Measurements from ENCODE around the gene MMP7. TPM values are rescaled to one million over a fixed set of nuclear protein-coding genes. Genes with fewer than 3 reads are reported as not detected.

Gene MMP7
- polyA plus RNA-seq, 3 donors, result 26.3 to 38.4 (median 28.6) TPM

DNA sequence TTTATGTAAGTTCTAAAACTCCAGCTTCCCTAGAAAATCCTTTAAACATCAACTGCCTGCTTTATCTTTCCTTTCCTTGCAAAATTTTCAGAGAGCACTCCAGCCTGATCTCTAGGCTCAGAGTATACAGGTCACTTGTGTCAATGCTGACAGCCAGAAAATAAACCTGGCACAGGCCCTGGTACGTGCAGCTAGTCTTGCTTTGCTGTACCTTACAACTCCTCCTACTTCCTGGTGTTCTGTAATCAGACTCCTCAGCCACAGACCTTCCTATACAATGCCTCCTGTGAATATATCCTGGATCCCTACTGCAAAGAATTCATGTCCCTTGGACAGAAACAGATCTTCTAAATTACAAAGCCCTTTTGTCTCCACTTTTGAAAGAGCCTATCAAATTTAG lies 53.7 kb downstream of the MMP7 start:
- DNase-seq (ENCODE audit: extremely low read depth in 1 of 11, low read depth in 9 of 11, low spot score in 4 of 11), result no peak

DNA sequence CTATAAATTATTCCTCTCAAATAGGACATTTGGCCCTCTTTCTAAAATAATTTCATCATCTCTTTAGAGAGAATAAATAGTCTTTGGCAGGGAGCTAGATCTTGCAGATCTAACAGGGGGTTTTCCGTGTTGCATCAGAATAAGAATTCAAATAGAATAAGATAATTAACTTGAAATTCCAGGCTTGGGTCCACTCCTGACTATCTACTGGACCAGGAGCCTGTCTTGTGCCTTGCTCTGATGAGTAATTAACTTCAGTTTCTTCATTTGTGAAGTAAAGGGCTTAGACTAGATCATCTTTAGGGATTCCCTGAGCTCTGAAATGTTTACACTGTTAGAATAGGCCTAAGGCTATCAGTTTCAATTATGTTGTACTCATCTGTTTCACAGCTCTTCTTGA lies 54.5 kb downstream of the MMP7 start:
- no peak for DNase-seq (ENCODE audit: extremely low read depth in 1 of 11, low read depth in 9 of 11, low spot score in 4 of 11)

DNA sequence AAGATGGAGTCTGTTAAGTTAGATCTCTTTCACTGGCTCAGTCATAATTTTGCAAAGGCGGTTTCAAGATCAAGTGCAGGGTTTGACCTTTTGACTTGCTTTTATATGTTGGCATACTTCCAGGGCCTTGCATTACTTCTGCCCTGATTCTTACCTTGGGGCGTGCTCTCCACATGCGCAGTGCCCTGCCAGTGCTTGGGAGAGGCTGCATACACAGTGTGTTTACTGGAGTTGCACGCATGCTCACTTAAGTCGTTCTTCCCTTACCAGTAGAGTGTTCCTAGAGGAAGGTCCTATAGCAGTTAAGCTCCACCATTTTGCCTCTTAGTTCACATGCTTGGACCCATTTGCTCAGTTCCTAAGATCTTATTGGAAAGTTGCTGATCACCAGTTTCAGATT lies 57.0 kb downstream of the MMP7 start:
- no peak for DNase-seq (ENCODE audit: extremely low read depth in 1 of 11, low read depth in 9 of 11, low spot score in 4 of 11)

DNA sequence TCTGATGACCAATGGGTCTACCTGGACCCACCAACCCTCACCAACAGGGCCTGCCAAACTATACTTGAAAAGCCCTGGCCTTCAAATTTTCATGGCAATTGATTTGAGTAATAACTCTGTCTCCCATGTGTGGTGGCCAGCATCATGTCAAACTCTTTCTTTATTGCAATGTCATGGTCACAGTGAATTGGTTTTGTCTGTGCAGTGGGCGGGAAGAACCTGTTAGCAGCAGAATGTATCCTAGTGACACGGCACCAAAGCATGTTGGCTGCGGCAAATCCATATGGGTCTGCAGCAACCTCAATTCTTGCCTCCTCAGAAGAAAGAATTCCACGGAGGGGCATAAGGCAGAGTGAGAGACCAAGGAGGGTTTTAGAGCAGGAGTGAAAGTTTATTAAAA lies 58.4 kb downstream of the MMP7 start:
- no peak for DNase-seq (ENCODE audit: extremely low read depth in 1 of 11, low read depth in 9 of 11, low spot score in 4 of 11)

DNA sequence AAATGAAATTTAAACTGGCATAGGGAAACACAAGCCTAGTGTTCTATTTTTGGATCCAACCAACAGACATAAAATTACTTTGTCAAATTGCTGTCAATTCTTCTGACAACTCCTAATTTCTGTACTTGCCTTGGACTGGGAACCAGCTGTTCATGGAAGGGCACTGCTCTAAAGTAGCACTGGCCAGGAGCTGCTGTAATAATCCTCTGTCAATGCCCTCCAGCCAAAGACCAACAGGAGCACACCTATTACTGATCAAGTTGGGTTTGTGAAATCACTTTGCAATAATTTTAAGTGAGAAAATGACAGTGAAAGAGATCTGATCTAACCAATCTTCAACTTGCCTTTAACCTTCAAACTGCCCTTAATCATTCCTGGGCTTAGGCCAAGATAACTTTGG lies 59.1 kb downstream of the MMP7 start:
- DNase-seq (ENCODE audit: extremely low read depth in 1 of 11, low read depth in 9 of 11, low spot score in 4 of 11), result no peak

Other genes with a start within 250 kb of the MMP7 start
- 1 to 10 TPM in 2 of 3 donors, under 1 TPM in 1; 0.92 to 2.6 (median 1.1) TPM for gene BIRC3, start 213.3 kb downstream of the MMP7 start, polyA plus RNA-seq (ENCODE audit: insufficient read length in 3 of 3)
- 10 to 100 TPM; 77.3 to 89.0 (median 78.1) TPM for gene BIRC2, start 183.5 kb downstream of the MMP7 start, polyA plus RNA-seq (ENCODE audit: insufficient read length in 3 of 3)
- gene TMEM123, start 78.0 kb downstream of the MMP7 start, polyA plus RNA-seq (ENCODE audit: insufficient read length in 3 of 3), result 100 to 1,000 TPM; 274 to 314 (median 278) TPM
- gene MMP20, start 94.6 kb upstream of the MMP7 start, polyA plus RNA-seq (ENCODE audit: insufficient read length in 3 of 3), result not detected
- not detected for gene MMP27, start 175.0 kb upstream of the MMP7 start, polyA plus RNA-seq (ENCODE audit: insufficient read length in 3 of 3)
- gene MMP8, start 194.2 kb upstream of the MMP7 start, polyA plus RNA-seq (ENCODE audit: insufficient read length in 3 of 3), result under 1 TPM in 1 of 3 donors, not detected in 2; 0.06 TPM
- not detected for gene MMP10, start 249.9 kb upstream of the MMP7 start, polyA plus RNA-seq (ENCODE audit: insufficient read length in 3 of 3)